LHCN-M2 (cell line): Measurements from ENCODE around the gene ZC3H6. TPM values are rescaled to one million over a fixed set of nuclear protein-coding genes. Genes with fewer than 3 reads are reported as not detected.
"Not testable (repeated sequence)": the region's sequence is repeated elsewhere in the genome, so short reads cannot be mapped to it uniquely, and the experiment has no call there.

Experiments used
- DNase-seq: peaks from one replicate; pipeline ENCODE4 v3.0.0-alpha.2; 2012; ENCODE audit warnings: low read depth
- total RNA-seq: library from RNA; depleted of rRNA; stranded (reverse); fragments of >200 nt; gene quantifications from 2 replicates; pipeline ENCODE4 v1.2.3, GENCODE V29; 2014

Gene ZC3H6
- total RNA-seq, 1 experiment from 2014 or later, result 6.2 TPM

GRCh38 chr2:112277596-112278220, 2.3 kb downstream of the ZC3H6 start:
- no peak for DNase-seq

DNA sequence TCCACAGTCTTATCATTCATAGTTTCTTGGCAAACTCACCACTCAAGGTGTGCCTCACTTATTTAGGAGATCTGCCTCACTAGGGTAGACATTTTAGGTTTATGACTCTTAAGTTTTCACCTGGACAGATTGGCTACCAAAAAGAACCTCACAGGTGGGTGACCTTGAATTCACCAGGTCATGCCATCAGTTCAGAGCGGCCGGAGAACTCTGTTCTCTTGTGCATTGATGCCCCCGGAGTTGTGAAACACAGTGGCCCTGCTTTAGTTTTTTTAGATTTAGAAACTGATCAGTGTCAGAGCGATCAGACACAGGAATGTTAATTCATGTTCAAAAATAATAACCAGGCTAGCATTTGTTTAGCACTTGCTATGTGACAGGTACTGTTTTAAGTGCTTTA, 6.7 kb downstream of the ZC3H6 start:
- DNase-seq, result not testable (repeated sequence)

DNA sequence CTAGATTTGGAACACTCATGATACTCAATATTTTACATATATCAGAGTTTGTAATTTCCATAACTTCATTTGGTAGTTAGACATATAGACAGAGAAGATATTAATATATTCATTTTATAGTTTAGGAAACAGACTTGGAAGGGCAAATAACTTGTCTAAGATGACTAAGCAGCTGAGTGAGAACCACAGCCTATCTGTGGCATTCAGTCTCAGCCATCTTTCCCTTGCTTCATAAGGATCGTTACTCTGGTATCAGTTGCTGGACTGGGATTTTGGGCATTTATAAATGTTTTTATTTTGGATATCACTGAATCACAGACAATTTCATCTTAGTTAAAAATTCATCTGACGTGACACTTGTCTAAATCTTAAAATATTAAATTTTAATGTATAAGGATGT, 8.1 kb downstream of the ZC3H6 start:
- DNase-seq, result peak; percentile 24

- no peak for DNase-seq
Observed at GRCh38 chr2:112290088-112290487, 14.7 kb downstream of the ZC3H6 start.

GRCh38 chr2:112290648-112291047, 15.3 kb downstream of the ZC3H6 start:
- DNase-seq, result no peak

GRCh38 chr2:112293636-112294401, 18.4 kb downstream of the ZC3H6 start:
- DNase-seq, result no peak

GRCh38 chr2:112295407-112296078, 20.1 kb downstream of the ZC3H6 start:
- DNase-seq, result no peak

DNA sequence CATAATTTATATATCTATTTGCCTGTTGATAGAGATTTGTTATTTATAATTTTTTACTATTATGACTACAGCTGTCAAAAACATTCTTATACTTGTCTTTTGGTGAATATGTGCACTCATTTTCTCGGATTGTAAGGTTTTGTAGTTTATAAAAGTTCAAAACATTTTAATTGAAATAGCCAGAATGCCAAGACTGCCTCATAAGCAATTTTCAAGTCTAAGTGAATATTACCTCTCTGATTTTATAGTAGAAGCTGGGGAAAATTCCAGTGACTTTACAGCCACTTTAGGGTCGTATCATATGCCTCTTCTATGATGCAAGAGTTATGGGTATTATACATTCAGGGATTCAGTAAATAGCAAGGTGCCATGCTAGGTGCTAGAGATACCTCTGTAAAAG, 21.0 kb downstream of the ZC3H6 start:
- no peak for DNase-seq

DNA sequence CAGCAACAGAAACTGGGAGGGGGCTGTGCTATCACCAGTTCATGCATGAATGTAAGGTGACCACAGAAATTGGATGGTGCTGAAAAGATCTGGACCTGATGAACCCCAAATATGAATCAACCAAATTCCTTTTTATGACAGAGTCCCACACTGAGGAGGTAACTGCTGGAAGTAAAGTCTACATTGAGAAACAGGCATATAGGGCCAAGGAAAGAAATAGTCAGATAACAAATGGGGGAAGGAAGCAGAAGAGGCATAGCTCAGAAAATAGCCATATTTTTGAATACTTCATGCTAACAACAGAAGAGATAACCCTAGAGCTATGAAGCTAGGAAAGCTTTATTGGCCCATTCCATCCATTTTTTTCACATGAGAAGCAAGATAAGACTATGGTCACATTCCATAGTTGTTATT, 25.8 kb downstream of the ZC3H6 start:
- DNase-seq, result no peak

DNA sequence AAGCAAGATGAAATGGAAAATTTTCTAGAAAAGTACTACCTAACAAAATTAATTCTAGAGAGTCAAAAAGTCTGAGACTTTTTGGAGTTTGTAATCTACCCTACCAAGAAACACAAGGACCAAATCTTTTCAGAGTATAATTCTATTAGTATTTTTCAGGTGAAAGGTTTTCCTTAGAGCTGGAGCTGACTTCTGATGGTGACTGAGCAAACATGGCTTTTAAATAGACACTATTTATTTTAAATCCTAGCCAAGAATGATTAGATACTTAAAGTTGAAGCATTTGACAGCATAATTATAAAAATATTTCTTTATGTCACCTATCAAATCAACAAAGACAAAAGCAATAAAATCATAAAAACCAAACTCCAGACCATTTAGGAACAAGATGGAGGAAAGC, 26.6 kb downstream of the ZC3H6 start:
- DNase-seq, result no peak

GRCh38 chr2:112304298-112304941, 29.0 kb downstream of the ZC3H6 start:
- DNase-seq, result no peak

- DNase-seq, result no peak
Observed at GRCh38 chr2:112305132-112305531, 29.7 kb downstream of the ZC3H6 start.

DNA sequence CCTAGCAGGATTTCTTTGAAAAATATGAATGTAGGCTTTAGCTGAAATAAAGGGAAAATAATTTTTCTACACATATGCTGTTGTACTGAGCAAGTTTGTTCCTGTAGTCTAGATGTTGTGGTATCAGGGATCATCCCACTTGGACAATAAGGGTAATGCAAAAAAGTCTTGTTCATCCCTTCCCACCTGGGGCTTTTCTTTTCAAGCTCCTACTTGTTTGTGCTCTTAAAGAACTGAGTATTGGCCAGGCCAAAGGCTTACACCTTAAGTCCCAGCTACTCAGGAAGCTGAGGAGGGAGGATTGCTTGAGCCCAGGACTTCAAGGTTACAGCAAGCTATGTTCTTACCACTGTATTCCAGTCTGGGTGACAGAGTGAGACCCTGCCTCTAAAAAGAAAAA, 35.5 kb downstream of the ZC3H6 start:
- DNase-seq, result no peak

DNA sequence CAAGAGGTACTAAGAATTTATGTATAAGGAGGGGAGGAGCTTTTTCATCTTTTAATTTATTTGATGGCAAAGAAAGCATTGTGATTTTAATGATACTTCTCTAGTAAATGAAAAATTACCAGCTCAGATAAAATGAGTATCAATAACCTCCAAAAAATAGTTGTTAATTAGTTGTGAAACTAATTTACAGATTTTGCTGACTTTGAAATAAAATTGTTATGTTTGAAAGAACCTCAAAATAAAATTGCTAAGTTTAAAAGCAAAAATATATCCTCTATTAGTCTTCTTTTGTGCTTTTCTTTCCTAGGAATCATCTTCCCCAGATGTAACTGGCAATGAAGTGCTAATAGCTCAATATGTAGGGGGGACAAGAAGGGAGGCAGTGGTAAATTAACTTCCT, 36.5 kb downstream of the ZC3H6 start:
- no peak for DNase-seq

DNA sequence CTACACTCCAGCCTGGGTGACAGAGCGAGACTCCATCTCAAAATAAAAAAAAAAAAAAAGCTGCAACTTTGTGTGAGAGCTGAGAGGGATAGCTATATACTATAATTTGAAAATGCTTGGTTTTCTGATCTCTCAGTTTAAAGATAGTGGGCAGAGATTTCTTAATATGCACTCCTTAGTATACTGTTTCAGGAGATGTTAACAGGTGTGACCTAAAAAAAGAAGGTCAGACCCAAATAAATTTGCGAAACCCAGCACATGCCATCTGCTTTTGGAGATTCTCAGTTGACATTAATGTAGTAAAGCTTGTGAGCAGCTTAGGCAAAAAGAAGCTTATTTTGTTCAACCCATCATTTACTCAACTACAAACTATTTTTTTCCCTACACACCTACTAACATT, 37.4 kb downstream of the ZC3H6 start:
- peak; percentile 19 for DNase-seq

- DNase-seq, result no peak
Observed at GRCh38 chr2:112314856-112315255, 39.5 kb downstream of the ZC3H6 start.

DNA sequence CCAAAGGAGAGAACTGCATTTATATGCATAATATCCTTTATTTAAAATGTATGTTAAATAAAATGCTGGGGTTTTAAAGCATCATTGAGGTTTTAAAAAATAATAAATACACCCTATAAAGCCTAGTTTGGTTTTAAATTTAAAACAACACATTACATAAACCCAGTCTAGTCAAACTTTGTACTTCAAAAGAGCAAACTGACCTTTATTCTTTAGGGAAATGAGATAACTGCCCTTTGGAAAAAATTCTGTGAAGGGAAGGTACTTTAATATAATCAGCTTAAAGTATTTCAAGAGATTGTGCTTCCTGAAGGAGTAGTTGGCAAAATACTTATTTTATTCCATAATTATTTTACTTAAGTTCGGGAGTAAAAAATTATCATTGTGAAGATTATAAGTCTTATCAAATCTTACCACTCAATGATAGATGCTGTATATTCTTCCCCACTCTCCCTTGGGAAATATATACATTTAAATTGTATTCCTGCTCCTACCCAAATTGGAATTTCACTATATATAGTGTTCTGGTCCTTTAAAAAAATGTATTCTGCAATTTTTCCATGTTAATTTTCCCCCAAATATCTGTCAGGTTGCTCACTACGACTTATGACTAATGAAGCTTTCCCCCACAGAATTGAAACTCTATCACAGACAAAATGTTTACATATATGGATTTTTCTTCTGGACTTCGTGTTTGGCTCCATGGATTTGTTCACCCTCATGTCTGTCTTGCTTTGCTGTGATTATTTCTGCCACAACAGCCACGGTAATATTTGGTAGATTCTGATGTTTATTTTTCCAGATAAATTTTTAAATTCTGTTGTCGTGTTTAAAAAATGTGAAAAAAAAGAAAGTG, 42.1 kb downstream of the ZC3H6 start:
- DNase-seq, result peak; percentile 32

GRCh38 chr2:112318515-112318914, 43.1 kb downstream of the ZC3H6 start:
- DNase-seq, result no peak

- DNase-seq, result peak; percentile 57
Observed at GRCh38 chr2:112321375-112322320, 46.3 kb downstream of the ZC3H6 start.

DNA sequence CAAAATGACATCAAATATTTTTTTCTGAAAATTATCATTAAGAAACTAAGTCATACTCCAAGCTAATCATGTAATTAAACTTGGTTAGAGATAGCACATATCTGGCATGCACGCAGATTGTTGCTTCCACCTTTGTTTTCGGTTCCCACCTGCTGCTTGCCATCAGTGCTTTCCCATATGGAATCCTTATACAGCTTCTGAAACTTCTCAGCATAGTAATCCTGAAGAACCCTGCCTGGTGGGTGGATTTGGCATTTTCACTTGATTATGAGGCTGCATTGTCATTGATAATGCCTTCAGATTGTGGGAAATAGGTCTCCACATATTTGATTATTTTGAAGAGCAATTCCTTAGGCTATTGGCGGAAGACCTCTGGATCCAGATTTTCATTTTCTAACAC, 47.5 kb downstream of the ZC3H6 start:
- no peak for DNase-seq
